ENCODE data around the gene FERMT3. TPM values are rescaled to one million over a fixed set of nuclear protein-coding genes. Genes with fewer than 3 reads are reported as not detected.
"Not testable (repeated sequence)": the region's sequence is repeated elsewhere in the genome, so short reads cannot be mapped to it uniquely, and the experiment has no call there.

Gene FERMT3
- total RNA-seq, 2 experiments from 2014 or later, result 55.8 to 61.1 TPM

DNA sequence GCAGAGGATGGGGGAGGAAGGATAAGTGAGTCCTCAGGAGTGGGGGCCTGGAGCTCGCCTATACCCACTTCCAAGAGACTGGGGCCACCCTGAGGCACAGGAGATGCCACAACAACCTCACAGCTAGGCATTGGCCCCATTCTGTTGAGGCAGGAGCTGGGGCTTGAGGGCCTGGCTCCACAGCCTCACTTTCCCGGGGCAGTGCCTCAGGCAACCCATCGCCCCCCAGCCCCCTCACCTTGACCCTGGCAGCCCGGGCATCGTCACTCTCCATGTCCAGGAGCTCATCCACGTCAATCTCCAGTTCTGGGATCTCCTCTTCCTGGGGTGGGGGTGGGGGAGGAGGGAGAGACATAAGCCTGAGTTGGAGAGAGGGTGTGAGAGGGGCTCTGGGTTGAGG is 38.4 kb downstream of the FERMT3 start:
- H3K27ac ChIP-seq (ENCODE audit: low read depth in 1 of 2, low read length in 2 of 2), result peak overlapping the region; percentile 48
- Mint-ChIP-seq H3K27ac (peak overlapping the region; percentile 82), H3K4me1 (ENCODE audit: low read depth) (peaks cover 50% of the 10 kb centered on the region), H3K9me3 (no peaks in the 10 kb centered on the region), H3K36me3 (ENCODE audit: low read depth) (peaks cover 29% of the 10 kb centered on the region), H3K4me3 (peak overlapping the region; percentile 31), H3K27me3 (no peaks in the 10 kb centered on the region)
- no peaks in the 10 kb centered on the region for H3K9me3 ChIP-seq (ENCODE audit: control insufficient read depth in 1 of 2, insufficient read depth in 1 of 2, low read length in 2 of 2)
- ChIA-PET CTCF (interaction anchor here (0.6 to 3.9 kb wide), 7 partner anchors 10 to 59 kb away, joined by 3 to 15 read pairs (median 10); partner anchors contain the start of genes NUDT22, STIP1 and TRPT1), POLR2A (interaction anchor here (1.0 to 6.2 kb wide), 10 partner anchors 9 to 1390 kb away, joined by 3 to 65 read pairs (median 14); partner anchors contain the start of genes DNAJC4, ESRRA, FERMT3 and NUDT22)
- peaks cover 57% of the 10 kb centered on the region for H3K4me1 ChIP-seq (ENCODE audit: insufficient read depth, low read length)
- ATAC-seq (ENCODE audit: poor library complexity) (no peak), DNase-seq (no peak)
- intact Hi-C loops (cut with DNase I, micrococcal nuclease), result loop anchor here (5.0 kb wide), 1 partner anchor 38 kb away; the partner anchor contains the start of gene FERMT3 (in 2 of the 2)
- peaks cover 10% of the 10 kb centered on the region for H3K36me3 ChIP-seq (ENCODE audit: insufficient read depth, low read length)
- TF ChIP-seq, protein P1, sequence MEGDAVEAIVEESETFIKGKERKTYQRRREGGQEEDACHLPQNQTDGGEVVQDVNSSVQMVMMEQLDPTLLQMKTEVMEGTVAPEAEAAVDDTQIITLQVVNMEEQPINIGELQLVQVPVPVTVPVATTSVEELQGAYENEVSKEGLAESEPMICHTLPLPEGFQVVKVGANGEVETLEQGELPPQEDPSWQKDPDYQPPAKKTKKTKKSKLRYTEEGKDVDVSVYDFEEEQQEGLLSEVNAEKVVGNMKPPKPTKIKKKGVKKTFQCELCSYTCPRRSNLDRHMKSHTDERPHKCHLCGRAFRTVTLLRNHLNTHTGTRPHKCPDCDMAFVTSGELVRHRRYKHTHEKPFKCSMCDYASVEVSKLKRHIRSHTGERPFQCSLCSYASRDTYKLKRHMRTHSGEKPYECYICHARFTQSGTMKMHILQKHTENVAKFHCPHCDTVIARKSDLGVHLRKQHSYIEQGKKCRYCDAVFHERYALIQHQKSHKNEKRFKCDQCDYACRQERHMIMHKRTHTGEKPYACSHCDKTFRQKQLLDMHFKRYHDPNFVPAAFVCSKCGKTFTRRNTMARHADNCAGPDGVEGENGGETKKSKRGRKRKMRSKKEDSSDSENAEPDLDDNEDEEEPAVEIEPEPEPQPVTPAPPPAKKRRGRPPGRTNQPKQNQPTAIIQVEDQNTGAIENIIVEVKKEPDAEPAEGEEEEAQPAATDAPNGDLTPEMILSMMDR (IDR thresholded peaks at IDR 0.05), result no peak
- H3K4me3 ChIP-seq (ENCODE audit: low read length), result peak overlapping the region; percentile 64
- H3K27me3 ChIP-seq (ENCODE audit: control insufficient read depth in 1 of 2, insufficient read depth in 2 of 2, low read length in 2 of 2), result no peaks in the 10 kb centered on the region

DNA sequence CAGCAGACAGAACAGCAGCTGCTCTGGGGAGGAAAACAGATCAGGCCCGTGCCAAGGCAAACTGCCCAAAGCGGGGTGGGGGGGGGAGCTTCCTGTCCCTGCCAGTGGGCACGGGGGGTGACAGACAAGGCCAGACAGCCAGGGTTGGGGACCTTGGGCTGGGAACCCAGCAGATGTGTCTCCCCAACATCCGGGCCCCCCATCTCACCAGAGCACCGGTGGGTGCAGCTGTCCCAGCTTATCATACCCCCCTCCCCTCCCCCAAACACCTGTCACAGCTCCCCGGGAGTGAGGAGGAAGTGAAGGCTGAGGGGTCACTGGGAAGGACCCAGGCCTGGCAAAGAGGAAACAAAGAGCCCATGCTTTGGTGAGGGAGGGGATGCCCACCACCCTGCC is 38.9 kb downstream of the FERMT3 start:
- H3K9me3 ChIP-seq (ENCODE audit: control insufficient read depth in 1 of 2, insufficient read depth in 1 of 2, low read length in 2 of 2), result no peaks in the 10 kb centered on the region
- TF ChIP-seq, protein P1 (IDR thresholded peaks at IDR 0.05), result no peak
- ChIA-PET CTCF (interaction anchor here (0.6 to 3.9 kb wide), 7 partner anchors 10 to 60 kb away, joined by 3 to 15 read pairs (median 10); partner anchors contain the start of genes NUDT22, STIP1 and TRPT1), POLR2A (interaction anchor here (1.0 to 6.2 kb wide), 13 partner anchors 10 to 1390 kb away, joined by 3 to 65 read pairs (median 13); partner anchors contain the start of genes BAD, DNAJC4, ESRRA and FERMT3)
- Mint-ChIP-seq H3K27ac (peak overlapping the region; percentile 82), H3K9me3 (no peaks in the 10 kb centered on the region), H3K27me3 (no peaks in the 10 kb centered on the region), H3K36me3 (ENCODE audit: low read depth) (peaks cover 25% of the 10 kb centered on the region), H3K4me3 (peak overlapping the region; percentile 94), H3K4me1 (ENCODE audit: low read depth) (peaks cover 48% of the 10 kb centered on the region)
- peaks cover 10% of the 10 kb centered on the region for H3K36me3 ChIP-seq (ENCODE audit: insufficient read depth, low read length)
- DNase-seq, result peak in 11 of 14 experiments; percentile 17 to 79 (median 52)
- H3K4me1 ChIP-seq (ENCODE audit: insufficient read depth, low read length), result peaks cover 57% of the 10 kb centered on the region
- ATAC-seq (ENCODE audit: poor library complexity), result no peak
- H3K27me3 ChIP-seq (ENCODE audit: control insufficient read depth in 1 of 2, insufficient read depth in 2 of 2, low read length in 2 of 2), result no peaks in the 10 kb centered on the region
- peak overlapping the region; percentile 64 for H3K4me3 ChIP-seq (ENCODE audit: low read length)
- H3K27ac ChIP-seq (ENCODE audit: low read depth in 1 of 2, low read length in 2 of 2), result peak overlapping the region in 1 of 2 donors; percentile 48
- intact Hi-C loops (cut with DNase I, micrococcal nuclease), result no loop called here

DNA sequence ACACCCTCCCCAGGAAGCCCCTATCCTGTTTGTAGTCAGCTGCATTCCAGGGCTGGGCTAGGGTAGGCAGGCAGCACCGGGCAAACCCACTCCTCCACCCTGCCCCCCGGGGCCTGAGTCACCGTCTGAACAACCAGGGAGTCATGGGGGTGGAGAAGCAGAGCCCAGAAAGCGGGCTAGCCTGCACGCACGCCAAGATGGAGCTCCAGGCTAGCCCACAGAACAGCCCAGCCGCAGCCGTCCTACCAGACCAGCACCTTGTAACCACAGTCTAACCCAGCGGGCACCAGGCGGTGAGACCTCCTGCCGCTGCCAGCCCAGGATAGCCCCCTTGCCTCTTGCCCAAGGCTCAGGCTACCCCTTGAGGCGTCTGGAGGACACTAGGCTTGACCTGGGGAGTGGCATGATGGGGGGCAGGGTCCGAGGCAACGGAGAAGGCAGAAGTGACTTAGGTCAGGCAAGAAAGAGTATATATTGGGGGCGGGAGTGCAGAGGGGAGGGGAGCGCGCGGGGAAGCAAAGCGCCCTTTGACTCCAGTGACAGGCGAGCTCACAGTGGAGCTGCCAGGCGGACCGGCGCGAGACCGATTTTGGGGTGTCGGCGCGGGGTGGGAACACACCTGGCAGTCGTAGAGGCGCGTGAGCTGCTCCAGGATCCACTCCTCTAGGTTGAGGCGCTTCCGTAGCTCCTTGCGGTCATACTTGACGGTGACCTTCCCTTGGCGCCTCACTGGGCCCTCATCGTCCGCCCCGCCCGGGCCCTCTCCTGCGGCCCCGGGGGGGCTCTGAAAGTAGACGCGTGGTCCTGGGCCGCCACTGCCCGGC is 39.5 kb downstream of the FERMT3 start:
- CTCF ChIA-PET, result interaction anchor here (0.6 to 3.9 kb wide), 9 partner anchors 11 to 60 kb away, joined by 3 to 15 read pairs (median 8); partner anchors contain the start of genes NUDT22, STIP1 and TRPT1
- DNase-seq, result peak; percentile 20 to 89 (median 64)
- Histone ChIP-seq H3K4me1 (ENCODE audit: insufficient read depth, low read length) (peaks cover 59% of the 10 kb centered on the region), H3K36me3 (ENCODE audit: insufficient read depth, low read length) (peaks cover 10% of the 10 kb centered on the region), H3K27ac (ENCODE audit: low read depth in 1 of 2, low read length in 2 of 2) (peak overlapping the region in 1 of 2 donors; percentile 48), H3K9me3 (ENCODE audit: control insufficient read depth in 1 of 2, insufficient read depth in 1 of 2, low read length in 2 of 2) (no peaks in the 10 kb centered on the region), H3K27me3 (ENCODE audit: control insufficient read depth in 1 of 2, insufficient read depth in 2 of 2, low read length in 2 of 2) (no peaks in the 10 kb centered on the region), H3K4me3 (ENCODE audit: low read length) (peak overlapping the region; percentile 64)
- peak overlapping the region; percentile 94 for H3K4me3 Mint-ChIP-seq
- peaks cover 19% of the 10 kb centered on the region for H3K36me3 Mint-ChIP-seq (ENCODE audit: low read depth)
- H3K9me3 Mint-ChIP-seq, result no peaks in the 10 kb centered on the region
- intact Hi-C loops (cut with DNase I, micrococcal nuclease), result no loop called here
- POLR2A ChIA-PET, result interaction anchor here (0.6 to 6.2 kb wide), 17 partner anchors 10 to 1391 kb away, joined by 3 to 65 read pairs (median 5); partner anchors contain the start of genes BAD, DNAJC4, ESRRA and FERMT3
- TF ChIP-seq, protein P1 (IDR thresholded peaks at IDR 0.05), result no peak
- no peak for ATAC-seq (ENCODE audit: poor library complexity)
- peak overlapping the region; percentile 82 for H3K27ac Mint-ChIP-seq
- no peaks in the 10 kb centered on the region for H3K27me3 Mint-ChIP-seq
- peaks cover 42% of the 10 kb centered on the region for H3K4me1 Mint-ChIP-seq (ENCODE audit: low read depth)

DNA sequence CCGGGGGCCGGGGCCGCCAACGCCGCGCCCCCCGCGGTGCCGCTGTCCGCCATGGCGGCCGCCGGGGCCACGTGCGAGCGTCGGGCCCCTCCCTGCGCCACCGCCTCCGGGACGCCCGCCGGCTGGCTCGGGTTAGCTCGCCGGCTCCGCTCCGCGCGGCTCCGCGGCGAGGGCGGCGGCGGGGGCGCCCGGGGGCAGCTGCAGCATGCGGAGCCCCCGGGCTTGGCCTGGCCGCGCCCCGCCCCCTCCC is 40.0 kb downstream of the FERMT3 start:
- Histone ChIP-seq H3K4me3 (ENCODE audit: low read length) (peak overlapping the region; percentile 90), H3K4me1 (ENCODE audit: insufficient read depth, low read length) (peaks cover 61% of the 10 kb centered on the region), H3K36me3 (ENCODE audit: insufficient read depth, low read length) (peaks cover 10% of the 10 kb centered on the region)
- H3K27me3 ChIP-seq (ENCODE audit: control insufficient read depth in 1 of 2, insufficient read depth in 2 of 2, low read length in 2 of 2); DNase-seq; H3K27ac ChIP-seq (ENCODE audit: low read depth in 1 of 2, low read length in 2 of 2); H3K9me3 ChIP-seq (ENCODE audit: control insufficient read depth in 1 of 2, insufficient read depth in 1 of 2, low read length in 2 of 2); intact Hi-C loops (cut with DNase I, micrococcal nuclease); H3K27me3 Mint-ChIP-seq; H3K9me3 Mint-ChIP-seq: not testable (repeated sequence)
- peak; percentile 19 for ATAC-seq (ENCODE audit: poor library complexity)
- peaks cover 14% of the 10 kb centered on the region for H3K36me3 Mint-ChIP-seq (ENCODE audit: low read depth)
- ChIA-PET POLR2A (interaction anchor here (0.8 to 6.2 kb wide), 12 partner anchors 14 to 261 kb away, joined by 3 to 65 read pairs (median 13); partner anchors contain the start of genes BAD, ESRRA, FERMT3 and GPR137), CTCF (interaction anchor here (1.0 to 3.9 kb wide), 8 partner anchors 12 to 61 kb away, joined by 3 to 15 read pairs (median 9); partner anchors contain the start of genes NUDT22, STIP1 and TRPT1)
- H3K4me3 Mint-ChIP-seq, result peak overlapping the region; percentile 91
- H3K27ac Mint-ChIP-seq, result peak overlapping the region; percentile 42
- H3K4me1 Mint-ChIP-seq (ENCODE audit: low read depth), result peaks cover 36% of the 10 kb centered on the region

Data from CD4-positive, alpha-beta T cell (primary cell).